ENCODE data around the gene HGS.

Gene HGS

DNA sequence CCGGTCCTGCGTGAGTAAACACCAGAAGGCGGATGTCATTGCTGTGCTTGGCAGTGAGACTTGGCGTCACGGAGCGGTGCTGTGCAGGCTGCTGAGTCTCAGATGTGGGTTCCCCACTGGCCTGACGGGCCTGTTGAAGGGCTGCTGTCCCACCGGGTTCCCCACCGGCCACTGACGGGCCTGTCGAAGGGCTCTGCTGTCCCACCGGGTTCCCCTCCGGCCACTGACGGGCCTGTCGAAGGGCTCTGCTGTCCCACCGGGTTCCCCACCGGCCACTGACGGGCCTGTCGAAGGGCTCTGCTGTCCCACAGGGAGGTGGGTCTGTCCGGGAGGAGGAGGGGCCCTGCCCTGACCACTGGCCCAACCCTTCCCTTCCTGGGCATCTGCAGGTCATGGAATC lies 2.8 kb downstream of the HGS start:
- no peak for FAIRE-seq

DNA sequence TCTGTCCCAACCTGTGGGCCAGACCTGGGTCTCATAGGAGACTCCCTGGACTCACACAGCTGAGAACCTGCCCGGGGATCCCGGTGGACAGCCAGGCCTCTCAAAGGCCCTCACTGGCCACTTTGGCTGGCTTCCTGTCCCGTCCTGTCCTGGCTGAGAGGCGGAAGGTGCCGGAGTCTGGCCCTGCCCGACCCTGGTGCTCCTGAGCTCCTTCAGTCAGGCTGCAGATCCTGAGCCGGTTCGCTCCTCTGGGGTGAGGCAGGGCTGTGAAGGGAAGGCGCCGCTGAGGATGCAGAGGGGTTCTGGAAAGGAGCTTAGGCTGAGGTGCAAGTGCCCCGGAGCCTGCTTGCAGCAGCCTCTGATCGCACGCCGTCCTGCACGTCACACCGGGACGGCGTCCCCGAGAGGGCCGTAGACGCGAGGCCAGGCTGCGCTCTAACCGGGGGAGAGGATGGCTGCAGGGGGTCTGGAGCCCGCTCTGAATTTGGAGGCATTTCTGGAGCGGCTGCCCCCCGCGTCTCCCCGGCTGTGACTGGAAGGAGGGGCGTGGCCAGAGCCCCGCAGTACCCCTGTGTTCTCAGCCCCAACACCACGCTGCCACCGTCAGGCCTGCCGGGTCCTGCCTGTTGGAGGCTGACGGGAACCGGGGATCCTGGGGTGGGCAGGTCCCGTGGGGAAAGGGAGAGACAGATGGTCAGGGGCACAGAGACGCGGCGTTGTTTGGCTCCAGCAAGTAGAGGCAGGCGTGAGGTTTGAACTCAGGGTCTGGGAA lies 4.1 kb downstream of the HGS start:
- no peak for FAIRE-seq

DNA sequence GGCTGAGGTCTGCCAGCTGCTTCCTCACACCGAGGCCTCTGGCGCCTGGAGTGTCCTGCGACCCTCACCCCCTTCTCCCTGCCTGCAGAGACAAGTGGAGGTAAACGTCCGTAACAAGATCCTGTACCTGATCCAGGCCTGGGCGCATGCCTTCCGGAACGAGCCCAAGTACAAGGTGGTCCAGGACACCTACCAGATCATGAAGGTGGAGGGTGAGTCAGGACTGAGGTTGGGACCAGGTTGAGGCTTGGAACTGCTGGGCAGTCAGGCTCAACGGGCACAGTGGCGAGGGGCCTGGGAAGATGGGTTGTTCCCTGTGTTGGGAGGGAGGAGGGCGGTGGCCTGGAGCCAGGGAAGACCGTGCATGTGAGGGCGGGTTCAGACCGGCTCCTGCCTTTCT lies 4.8 kb downstream of the HGS start:
- no peak for FAIRE-seq

DNA sequence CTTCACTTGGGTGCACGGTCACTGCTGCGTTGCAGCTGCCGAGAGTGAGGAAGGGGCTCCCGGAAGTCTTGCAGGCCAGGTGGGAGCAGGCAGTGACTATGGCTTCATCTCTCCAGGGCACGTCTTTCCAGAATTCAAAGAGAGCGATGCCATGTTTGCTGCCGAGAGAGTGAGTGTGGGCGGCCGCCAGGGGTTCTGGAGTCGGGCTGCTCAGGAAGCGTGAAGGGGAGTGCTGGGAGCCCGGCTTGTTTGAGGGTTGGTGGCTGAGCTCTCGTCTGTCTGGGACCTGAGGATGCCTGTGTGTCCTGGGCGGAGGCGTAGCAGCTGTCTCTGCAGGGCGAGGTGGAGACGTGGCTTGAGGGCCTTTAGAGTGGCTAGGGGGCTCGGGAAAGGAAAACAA lies 6.3 kb downstream of the HGS start:
- FAIRE-seq: no peak

DNA sequence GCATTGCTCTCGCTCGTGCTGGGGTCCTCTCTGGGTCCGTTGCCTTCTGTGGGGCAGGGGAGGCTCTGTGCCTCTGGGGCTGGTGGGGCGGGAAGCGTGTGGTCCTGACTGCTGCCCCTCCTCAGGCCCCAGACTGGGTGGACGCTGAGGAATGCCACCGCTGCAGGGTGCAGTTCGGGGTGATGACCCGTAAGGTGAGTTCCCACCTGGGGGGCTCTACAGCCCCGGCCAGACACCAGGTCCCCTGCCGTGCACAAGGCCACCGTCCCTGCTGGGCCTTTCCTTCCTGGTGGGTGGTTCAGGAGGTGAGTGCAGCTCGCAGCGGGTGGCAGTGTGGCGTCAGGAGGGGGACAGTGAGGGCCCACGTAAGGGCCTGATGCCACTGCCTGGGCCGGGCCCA lies 6.7 kb downstream of the HGS start:
- FAIRE-seq: no peak

DNA sequence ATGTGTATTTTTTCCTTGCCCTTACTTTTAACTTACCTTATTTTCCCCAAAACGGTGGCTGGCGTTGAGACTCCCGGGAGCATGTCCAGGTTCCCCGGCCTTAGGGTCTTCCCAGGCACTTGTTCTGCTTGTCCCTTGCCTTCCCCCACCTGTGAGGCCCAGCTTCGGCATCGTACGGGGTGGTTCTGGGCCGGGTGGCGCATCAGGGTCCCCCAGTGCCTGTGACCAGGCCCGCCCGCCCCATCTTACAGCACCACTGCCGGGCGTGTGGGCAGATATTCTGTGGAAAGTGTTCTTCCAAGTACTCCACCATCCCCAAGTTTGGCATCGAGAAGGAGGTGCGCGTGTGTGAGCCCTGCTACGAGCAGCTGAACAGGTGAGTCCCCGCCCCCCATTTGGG lies 7.4 kb downstream of the HGS start:
- FAIRE-seq: no peak

DNA sequence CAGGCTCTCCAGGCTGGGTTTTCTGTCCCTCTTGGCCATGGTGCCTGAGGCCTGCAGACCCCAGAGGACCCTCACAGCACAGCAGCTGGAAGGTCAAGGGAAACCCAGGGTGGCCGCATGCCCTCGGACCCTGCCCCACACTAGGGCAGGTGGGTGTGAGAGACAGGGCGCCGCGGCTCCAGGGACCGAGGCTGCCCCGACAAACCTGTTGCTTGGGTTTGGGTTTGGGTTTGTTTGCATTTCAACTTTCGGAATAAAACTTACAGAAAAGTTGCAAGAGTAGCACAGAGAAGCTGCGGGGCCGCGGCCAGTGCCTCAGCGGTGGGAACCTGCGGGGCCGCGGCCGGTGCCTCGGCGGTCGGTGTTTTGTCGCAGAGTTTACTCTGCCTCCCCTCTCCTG lies 7.8 kb downstream of the HGS start:
- no peak for FAIRE-seq

DNA sequence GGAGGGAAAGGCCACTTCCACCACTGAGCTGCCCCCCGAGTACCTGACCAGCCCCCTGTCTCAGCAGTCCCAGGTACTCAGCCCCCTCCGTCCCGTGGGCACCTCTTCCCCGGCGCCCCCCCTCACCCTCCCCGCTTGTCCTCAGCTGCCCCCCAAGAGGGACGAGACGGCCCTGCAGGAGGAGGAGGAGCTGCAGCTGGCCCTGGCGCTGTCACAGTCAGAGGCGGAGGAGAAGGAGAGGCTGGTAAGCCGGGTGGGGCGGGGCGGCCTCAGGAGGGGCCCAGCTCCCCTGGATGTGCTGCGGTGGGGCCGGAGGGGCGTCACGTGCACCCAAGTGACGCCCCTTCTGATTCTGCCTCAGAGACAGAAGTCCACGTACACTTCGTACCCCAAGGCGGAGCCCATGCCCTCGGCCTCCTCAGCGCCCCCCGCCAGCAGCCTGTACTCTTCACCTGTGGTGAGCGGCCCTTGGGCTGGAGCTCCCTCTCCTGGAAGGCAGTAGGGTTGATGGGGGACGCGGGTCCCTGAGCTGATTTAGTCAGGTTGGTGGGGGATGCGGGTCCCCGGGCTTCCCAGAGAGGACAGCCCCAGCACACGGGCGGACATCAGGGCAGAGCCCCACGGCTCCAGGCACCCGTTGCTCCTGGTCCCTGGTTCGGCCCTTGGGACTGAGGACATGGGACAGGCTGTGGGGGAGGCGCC lies 9.8 kb downstream of the HGS start:
- FAIRE-seq: no peak

DNA sequence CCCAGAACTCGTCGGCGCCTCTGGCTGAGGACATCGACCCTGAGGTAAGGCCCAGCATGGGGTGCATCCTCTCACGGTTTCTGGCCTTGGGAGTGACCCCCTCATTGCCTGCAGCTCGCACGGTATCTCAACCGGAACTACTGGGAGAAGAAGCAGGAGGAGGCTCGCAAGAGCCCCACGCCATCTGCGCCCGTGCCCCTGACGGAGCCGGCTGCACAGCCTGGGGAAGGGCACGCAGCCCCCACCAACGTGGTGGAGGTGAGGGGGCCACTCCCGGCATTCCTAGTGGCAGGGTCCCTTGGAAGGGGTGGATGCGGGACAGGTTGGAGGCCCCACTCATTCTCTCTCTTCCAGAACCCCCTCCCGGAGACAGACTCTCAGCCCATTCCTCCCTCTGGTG lies 11.0 kb downstream of the HGS start:
- FAIRE-seq: no peak

DNA sequence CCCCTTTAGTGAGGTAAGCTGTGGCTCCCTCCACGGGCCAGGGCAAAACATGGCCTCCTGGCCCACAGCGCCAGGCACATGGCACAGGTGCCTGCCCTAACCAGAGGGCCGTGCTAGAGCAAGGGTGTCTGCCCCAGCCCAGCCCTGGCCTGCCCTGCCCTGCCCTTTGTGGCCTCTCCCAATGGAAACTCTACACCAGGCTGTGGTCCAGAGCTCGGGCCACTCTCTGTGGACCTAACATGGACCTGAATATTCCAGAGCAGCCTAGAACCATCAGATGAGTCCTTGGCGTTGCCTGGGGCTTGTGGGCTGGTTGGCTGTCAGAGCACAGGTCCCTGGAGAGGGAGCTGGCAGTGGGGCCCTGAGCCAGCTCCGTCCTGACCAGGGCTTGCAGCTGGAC lies 11.4 kb downstream of the HGS start:
- FAIRE-seq: no peak

DNA sequence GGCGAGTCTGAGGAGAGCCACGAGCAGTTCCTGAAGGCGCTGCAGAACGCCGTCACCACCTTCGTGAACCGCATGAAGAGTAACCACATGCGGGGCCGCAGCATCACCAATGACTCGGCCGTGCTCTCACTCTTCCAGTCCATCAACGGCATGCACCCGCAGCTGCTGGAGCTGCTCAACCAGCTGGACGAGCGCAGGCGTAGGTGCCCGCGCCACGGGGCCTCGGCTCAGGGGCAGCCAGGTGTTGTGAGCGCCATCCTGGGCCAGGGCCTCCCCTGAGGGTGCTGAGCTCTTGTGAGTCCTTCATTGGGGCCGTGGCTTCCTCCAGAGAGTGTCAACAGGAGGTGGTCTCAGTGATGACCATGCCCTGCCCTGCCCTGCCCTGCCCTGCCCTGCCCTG lies 12.0 kb downstream of the HGS start:
- FAIRE-seq: no peak

DNA sequence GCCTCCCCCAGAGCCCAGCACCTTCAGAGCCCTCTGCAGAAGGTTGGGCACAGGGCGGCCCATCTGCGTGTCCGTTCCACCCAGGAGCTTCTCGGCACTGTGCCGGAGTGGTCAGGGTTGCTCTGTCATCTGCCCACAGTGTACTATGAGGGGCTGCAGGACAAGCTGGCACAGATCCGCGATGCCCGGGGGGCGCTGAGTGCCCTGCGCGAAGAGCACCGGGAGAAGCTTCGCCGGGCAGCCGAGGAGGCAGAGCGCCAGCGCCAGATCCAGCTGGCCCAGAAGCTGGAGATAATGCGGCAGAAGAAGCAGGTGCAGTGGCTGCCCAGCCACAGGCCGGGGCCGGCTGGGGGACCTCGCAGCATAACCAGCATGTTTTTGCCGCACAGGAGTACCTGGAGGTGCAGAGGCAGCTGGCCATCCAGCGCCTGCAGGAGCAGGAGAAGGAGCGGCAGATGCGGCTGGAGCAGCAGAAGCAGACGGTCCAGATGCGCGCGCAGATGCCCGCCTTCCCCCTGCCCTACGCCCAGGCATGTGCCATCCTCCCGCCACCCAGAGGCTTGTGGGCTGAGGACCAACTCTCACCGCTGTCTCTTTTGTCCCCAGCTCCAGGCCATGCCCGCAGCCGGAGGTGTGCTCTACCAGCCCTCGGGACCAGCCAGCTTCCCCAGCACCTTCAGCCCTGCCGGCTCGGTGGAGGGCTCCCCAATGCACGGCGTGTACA lies 12.6 kb downstream of the HGS start:
- FAIRE-seq: no peak

DNA sequence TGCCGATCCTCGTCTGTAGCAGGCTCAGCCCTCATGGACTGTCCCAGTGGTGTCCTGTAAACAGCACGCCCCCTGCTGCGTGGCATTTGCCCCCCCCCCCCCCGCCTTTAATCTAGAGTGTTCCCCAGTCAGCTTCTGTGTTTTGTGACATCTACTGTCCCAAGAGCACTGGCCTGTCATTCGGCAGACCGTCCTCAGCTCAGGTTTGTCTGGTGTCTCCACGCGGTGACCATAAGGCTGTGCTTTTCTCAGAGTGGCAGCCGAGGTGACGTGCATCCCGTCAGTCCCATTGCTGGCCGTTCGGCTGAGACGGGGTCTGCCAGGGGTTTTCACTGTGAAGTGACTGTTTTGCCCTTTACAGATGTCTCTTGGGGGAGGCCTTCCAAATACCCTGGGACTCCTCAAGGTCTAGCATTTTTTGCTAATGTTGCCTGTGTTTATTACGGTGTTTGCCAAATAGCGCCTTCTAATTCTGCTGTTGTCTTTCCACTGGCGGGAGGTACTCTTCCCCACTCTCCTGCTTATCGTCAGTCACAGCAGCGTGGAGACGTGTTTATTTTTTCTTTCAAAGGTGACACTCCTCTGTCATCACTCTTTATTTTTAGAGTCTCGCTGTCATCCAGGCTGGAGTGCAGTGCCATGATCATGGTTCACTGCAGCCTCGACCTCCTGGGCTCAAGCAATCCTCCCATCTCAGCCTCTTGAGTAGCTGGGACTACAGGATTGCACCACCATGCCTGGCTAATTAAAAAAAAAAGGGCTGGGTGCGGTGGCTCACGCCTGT lies 13.6 kb downstream of the HGS start:
- FAIRE-seq: no peak

DNA sequence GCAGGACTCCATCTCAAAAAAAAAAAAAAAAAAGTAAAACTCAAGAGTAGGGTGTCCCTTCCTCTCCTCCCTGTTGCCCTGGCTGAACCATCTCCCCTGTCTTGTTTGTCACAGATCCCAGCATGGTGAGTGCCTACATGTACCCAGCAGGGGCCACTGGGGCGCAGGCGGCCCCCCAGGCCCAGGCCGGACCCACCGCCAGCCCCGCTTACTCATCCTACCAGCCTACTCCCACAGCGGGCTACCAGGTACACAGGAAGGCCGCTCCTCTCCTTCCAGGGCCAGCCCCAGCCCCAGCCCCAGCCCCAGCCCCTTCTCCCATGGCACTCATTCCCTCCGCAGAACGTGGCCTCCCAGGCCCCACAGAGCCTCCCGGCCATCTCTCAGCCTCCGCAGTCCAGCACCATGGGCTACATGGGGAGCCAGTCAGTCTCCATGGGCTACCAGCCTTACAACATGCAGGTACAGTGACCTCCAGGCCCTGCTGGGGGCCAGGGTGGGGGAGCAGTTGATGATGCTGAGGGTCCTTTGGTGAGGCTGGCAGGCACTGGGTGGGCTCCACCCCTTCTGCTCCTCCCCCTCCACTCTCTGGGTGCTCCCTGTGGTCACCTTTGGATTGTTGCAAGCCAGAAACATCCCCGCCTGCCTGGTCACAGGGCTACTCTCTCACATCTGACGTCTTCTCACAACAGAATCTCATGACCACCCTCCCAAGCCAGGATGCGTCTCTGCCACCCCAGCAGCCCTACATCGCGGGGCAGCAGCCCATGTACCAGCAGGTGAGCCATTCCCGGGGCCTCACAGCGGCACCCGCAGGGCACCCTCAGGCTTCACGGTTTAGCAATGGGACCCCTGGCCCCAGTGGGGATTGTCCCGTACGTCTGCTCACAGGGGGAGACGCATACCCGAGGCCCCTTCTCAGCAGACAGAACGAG lies 16.8 kb downstream of the HGS start:
- FAIRE-seq: no peak

DNA sequence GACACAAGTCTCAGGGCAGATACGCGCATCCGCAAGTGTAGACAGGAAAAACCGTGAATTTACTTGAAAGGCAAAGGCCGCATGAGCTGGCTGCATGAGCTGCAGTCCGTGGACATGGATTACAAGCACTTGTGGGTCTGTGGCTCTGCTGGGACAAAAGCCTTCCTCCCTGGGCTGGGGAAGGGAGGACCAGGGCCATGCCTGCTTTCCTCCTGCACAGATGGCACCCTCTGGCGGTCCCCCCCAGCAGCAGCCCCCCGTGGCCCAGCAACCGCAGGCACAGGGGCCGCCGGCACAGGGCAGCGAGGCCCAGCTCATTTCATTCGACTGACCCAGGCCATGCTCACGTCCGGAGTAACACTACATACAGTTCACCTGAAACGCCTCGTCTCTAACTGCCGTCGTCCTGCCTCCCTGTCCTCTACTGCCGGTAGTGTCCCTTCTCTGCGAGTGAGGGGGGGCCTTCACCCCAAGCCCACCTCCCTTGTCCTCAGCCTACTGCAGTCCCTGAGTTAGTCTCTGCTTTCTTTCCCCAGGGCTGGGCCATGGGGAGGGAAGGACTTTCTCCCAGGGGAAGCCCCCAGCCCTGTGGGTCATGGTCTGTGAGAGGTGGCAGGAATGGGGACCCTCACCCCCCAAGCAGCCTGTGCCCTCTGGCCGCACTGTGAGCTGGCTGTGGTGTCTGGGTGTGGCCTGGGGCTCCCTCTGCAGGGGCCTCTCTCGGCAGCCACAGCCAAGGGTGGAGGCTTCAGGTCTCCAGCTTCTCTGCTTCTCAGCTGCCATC lies 17.7 kb downstream of the HGS start:
- FAIRE-seq: no peak

DNA sequence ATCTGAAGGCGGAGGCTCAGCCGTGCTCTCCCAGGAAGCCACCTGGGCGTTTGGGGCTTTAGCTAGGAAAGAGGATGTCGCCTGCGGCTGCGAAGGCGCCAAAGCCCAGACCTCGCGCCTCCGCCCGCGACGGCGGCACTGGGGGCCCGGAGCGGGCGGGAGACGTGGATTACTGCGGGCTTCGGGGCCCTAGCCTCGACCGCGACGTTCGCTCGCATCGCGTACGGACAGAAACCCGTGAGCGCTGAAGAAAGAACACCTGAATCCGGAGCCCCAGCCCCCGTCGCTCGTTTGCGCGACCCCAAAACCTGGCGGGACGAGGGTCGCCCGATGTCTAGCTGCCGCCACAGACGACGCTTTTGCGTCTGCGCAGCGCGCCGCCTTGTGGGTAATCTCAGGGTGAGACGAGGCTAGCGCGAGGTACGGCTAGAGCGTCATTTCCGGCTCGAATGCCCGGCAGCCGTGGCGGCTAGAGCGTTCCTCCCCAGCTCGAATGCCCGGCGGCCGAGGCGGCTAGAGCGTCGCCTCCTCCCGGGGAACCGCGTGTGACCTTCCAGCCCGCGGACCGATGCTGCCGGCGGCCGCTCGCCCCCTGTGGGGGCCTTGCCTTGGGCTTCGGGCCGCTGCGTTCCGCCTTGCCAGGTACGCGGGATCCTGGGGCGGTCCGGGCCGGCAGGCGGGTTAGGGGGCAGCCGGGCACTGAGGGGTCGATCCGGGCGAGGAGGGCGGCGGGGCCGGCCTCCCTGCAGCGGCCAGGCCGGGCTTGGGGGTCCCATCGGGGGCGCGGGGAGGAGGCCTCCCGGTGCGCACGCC lies 19.3 kb downstream of the HGS start, which contains the start of gene MRPL12:
Gene MRPL12 (plus strand): TSS at position 434 of the 813 bp plus-strand sequence. CDS start 135 bp downstream, at position 569.
- no peak for FAIRE-seq

DNA sequence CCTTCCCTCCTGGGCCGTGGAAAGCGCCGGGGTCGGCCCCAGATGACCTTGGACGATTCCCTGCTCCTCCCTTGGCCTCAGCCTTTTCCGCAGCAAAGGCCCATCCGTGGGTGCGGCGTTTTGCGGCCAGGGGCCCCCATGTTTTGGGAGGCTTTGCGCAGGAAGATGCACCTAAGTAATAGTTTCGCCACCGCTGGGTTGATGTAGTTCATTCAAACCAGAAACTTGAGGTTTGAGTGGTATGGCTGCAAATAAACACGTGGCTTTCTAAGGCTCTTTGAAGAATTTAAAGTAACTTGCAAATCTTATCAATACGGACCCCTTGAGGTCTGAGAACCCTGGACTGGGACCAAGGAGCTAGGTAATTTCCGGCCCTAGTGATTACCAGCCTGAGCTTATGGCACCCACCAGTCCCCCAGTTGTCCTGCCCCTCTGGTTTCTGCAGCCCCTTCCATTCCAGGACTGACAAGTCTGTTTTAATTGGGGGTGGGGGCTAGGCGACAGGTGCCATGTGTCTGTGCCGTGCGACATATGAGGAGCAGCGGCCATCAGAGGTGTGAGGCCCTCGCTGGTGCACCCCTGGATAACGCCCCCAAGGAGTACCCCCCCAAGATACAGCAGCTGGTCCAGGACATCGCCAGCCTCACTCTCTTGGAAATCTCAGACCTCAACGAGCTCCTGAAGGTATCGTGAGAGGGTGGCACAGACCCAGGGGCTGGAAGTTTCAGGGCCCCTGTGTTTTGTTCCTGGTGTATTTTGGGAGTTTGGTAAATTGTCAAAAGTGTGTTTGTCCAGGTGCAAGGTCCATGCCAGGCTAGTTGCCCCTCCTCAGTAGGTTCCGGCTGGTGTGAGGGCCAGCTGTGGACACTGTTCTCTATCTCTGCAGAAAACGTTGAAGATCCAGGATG lies 20.2 kb downstream of the HGS start:
- no peak for FAIRE-seq

DNA sequence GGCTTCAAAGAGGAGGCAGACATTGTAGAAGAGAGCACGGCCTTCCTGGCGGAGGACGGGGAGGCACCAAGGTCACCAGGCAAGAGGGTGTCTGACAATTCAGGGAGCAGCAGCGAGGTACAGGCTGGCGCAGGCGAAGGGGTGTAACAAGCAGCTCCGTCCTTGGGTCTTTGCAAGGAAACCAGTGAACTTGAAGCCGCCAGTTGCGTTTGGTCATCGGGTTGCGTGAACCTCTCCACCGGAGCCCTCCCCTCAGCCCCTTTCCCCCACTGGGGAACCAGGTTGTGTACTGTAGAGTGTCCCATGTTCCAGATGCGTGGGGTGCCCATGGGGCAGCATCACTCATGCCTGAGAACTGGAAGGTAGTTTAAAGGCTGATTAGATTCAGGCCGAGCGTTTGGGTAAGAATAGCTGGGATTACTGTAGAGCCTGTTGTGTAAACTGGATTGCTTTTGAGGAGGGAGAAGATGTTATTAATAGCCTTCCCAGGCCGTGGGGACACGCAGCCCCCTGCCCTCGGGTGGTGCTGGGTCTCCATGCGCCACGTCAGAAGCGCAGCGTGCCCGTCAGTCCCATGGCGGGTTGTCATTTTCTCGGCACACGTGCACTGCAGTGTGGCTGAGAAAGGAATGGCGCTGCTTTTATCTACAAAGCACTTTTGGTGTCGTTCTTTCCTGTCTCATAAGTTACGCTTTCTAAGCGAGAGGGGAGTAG lies 21.9 kb downstream of the HGS start:
- FAIRE-seq: no peak
